Neural cell (in vitro differentiated cells): Measurements from ENCODE around the gene DCC.

ENCODE experiments used
- EP300 ChIP-seq: fragments of 450-650 bp; conservative IDR thresholded peaks from 2 replicates; pipeline ENCODE4 v1.6.1; 2014; ENCODE audit warnings: antibody characterized with exemption, mild to moderate bottlenecking, moderate library complexity; ENCODE audit not compliant: poor library complexity, severe bottlenecking
- EZH2 ChIP-seq: fragments of 200-600, 300-800 bp; shearing (Covaris generic), sonication (generic); IDR thresholded peaks from 2 replicates; pipeline ENCODE4 v1.6.1; 2014; ENCODE audit warnings: antibody characterized with exemption, low read length, borderline replicate concordance, mild to moderate bottlenecking; ENCODE audit not compliant: insufficient read depth, poor library complexity, severe bottlenecking
- MXI1 ChIP-seq: fragments of 450-650 bp; conservative IDR thresholded peaks from 2 replicates; pipeline ENCODE4 v1.6.1; 2014; ENCODE audit warnings: antibody characterized with exemption, mild to moderate bottlenecking; ENCODE audit not compliant: poor library complexity, severe bottlenecking
- POLR2AphosphoS5 ChIP-seq: IDR thresholded peaks from 2 replicates; pipeline ENCODE4 v1.6.1; 2012
- RAD21 ChIP-seq: fragments of 450-650 bp; conservative IDR thresholded peaks from 2 replicates; pipeline ENCODE4 v1.6.1; 2014; ENCODE audit warnings: antibody characterized with exemption, mild to moderate bottlenecking, moderate library complexity
- REST ChIP-seq: IDR thresholded peaks from 2 replicates; pipeline ENCODE4 v1.6.1; 2012; ENCODE audit warnings: borderline replicate concordance
- TAF1 ChIP-seq: IDR thresholded peaks from 2 replicates; pipeline ENCODE4 v1.6.1; 2012; ENCODE audit warnings: low read depth
- TF ChIP-seq, protein P1 (sequence below): fragments of 450-650 bp; IDR thresholded peaks from 2 replicates; pipeline ENCODE4 v1.5.1; 2014; ENCODE audit warnings: antibody characterized with exemption, mild to moderate bottlenecking, moderate library complexity; ENCODE audit not compliant: poor library complexity, severe bottlenecking

GRCh38 chr18:52596748-52597435, 256.9 kb downstream of the DCC start:
- TF ChIP-seq, protein P1, sequence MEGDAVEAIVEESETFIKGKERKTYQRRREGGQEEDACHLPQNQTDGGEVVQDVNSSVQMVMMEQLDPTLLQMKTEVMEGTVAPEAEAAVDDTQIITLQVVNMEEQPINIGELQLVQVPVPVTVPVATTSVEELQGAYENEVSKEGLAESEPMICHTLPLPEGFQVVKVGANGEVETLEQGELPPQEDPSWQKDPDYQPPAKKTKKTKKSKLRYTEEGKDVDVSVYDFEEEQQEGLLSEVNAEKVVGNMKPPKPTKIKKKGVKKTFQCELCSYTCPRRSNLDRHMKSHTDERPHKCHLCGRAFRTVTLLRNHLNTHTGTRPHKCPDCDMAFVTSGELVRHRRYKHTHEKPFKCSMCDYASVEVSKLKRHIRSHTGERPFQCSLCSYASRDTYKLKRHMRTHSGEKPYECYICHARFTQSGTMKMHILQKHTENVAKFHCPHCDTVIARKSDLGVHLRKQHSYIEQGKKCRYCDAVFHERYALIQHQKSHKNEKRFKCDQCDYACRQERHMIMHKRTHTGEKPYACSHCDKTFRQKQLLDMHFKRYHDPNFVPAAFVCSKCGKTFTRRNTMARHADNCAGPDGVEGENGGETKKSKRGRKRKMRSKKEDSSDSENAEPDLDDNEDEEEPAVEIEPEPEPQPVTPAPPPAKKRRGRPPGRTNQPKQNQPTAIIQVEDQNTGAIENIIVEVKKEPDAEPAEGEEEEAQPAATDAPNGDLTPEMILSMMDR, result no peak
- TF ChIP-seq POLR2AphosphoS5 (no peak), MXI1 (no peak), EP300 (no peak), EZH2 (no peak), RAD21 (no peak), TAF1 (no peak), REST (no peak)
